ENCODE measurements around the gene SYT5. TPM values are rescaled to one million over a fixed set of nuclear protein-coding genes. Genes with fewer than 3 reads are reported as not detected.
"Not testable (repeated sequence)": the region's sequence is repeated elsewhere in the genome, so short reads cannot be mapped to it uniquely, and the experiment has no call there.

SYT5 gene
- total and polyA plus RNA-seq, 4 donors = 11.5 to 115 (median 70.5) TPM

GRCh38 chr19:55173186-55173713, 6.8 kb downstream of the SYT5 start:
- H3K4me1 ChIP-seq (ENCODE audit: control insufficient read depth, insufficient read depth, low read length) = peaks cover 31% of the 10 kb centered on the region
- peak overlapping the region; percentile 21 for H3K4me3 ChIP-seq (ENCODE audit: low read depth, low read length)
- peaks cover 26% of the 10 kb centered on the region for H3K36me3 ChIP-seq (ENCODE audit: control insufficient read depth, insufficient read depth, low read length)
- DNase-seq (ENCODE audit: low read depth in 4 of 6, low spot score in 6 of 6) = no peak
- H3K9me3 ChIP-seq (ENCODE audit: control insufficient read depth, insufficient read depth, low read length) = no peaks in the 10 kb centered on the region
- H3K27ac ChIP-seq (ENCODE audit: low read depth, low read length) = no peak overlapping the region
- 10% methylated on average over 32 of the region's 32 CpGs for WGBS (ENCODE audit: insufficient coverage)
- H3K27me3 ChIP-seq (ENCODE audit: control insufficient read depth, insufficient read depth, low read length) = peaks cover 41% of the 10 kb centered on the region

GRCh38 chr19:55172741-55173140, 7.3 kb downstream of the SYT5 start:
- WGBS (ENCODE audit: insufficient coverage) = 18% methylated on average over 9 of the region's 12 CpGs
- peaks cover 26% of the 10 kb centered on the region for H3K4me1 ChIP-seq (ENCODE audit: control insufficient read depth, insufficient read depth, low read length)
- no peak overlapping the region for H3K27ac ChIP-seq (ENCODE audit: low read depth, low read length)
- peaks cover 21% of the 10 kb centered on the region for H3K36me3 ChIP-seq (ENCODE audit: control insufficient read depth, insufficient read depth, low read length)
- H3K27me3 ChIP-seq (ENCODE audit: control insufficient read depth, insufficient read depth, low read length) = peaks cover 42% of the 10 kb centered on the region
- DNase-seq (ENCODE audit: low read depth in 4 of 6, low spot score in 6 of 6) = no peak
- H3K9me3 ChIP-seq (ENCODE audit: control insufficient read depth, insufficient read depth, low read length) = no peaks in the 10 kb centered on the region
- no peak overlapping the region for H3K4me3 ChIP-seq (ENCODE audit: low read depth, low read length)

GRCh38 chr19:55172318-55172717, 7.8 kb downstream of the SYT5 start:
- H3K9me3 ChIP-seq (ENCODE audit: control insufficient read depth, insufficient read depth, low read length); H3K27ac ChIP-seq (ENCODE audit: low read depth, low read length); H3K4me3 ChIP-seq (ENCODE audit: low read depth, low read length); DNase-seq (ENCODE audit: low read depth in 4 of 6, low spot score in 6 of 6): not testable (repeated sequence)
- peaks cover 46% of the 10 kb centered on the region for H3K27me3 ChIP-seq (ENCODE audit: control insufficient read depth, insufficient read depth, low read length)
- peaks cover 17% of the 10 kb centered on the region for H3K36me3 ChIP-seq (ENCODE audit: control insufficient read depth, insufficient read depth, low read length)
- peaks cover 30% of the 10 kb centered on the region for H3K4me1 ChIP-seq (ENCODE audit: control insufficient read depth, insufficient read depth, low read length)
- WGBS (ENCODE audit: insufficient coverage) = 49% methylated on average over 4 of the region's 9 CpGs

- whole genome bisulfite sequencing (ENCODE audit: insufficient coverage) = no CpG with 5 or more reads among the region's 5 CpGs
- H3K27me3 ChIP-seq (ENCODE audit: control insufficient read depth, insufficient read depth, low read length) = peaks cover 53% of the 10 kb centered on the region
- H3K4me1 ChIP-seq (ENCODE audit: control insufficient read depth, insufficient read depth, low read length) = peaks cover 38% of the 10 kb centered on the region
- H3K36me3 ChIP-seq (ENCODE audit: control insufficient read depth, insufficient read depth, low read length) = peaks cover 13% of the 10 kb centered on the region
- no peak for DNase-seq (ENCODE audit: low read depth in 4 of 6, low spot score in 6 of 6)
- H3K27ac ChIP-seq (ENCODE audit: low read depth, low read length) = no peak overlapping the region
- no peak overlapping the region for H3K4me3 ChIP-seq (ENCODE audit: low read depth, low read length)
- H3K9me3 ChIP-seq (ENCODE audit: control insufficient read depth, insufficient read depth, low read length) = no peaks in the 10 kb centered on the region
Observed at GRCh38 chr19:55171440-55171839, 8.6 kb downstream of the SYT5 start.

- DNase-seq (ENCODE audit: low read depth in 4 of 6, low spot score in 6 of 6) = no peak
- peaks cover 37% of the 10 kb centered on the region for H3K4me1 ChIP-seq (ENCODE audit: control insufficient read depth, insufficient read depth, low read length)
- 75% methylated on average over 3 of the region's 4 CpGs for WGBS (ENCODE audit: insufficient coverage)
- H3K27me3 ChIP-seq (ENCODE audit: control insufficient read depth, insufficient read depth, low read length) = peaks cover 39% of the 10 kb centered on the region
- H3K4me3 ChIP-seq (ENCODE audit: low read depth, low read length) = no peak overlapping the region
- no peak overlapping the region for H3K27ac ChIP-seq (ENCODE audit: low read depth, low read length)
- H3K36me3 ChIP-seq (ENCODE audit: control insufficient read depth, insufficient read depth, low read length) = peaks cover 8% of the 10 kb centered on the region
- H3K9me3 ChIP-seq (ENCODE audit: control insufficient read depth, insufficient read depth, low read length) = no peaks in the 10 kb centered on the region
Observed at GRCh38 chr19:55169136-55169535, 11.0 kb downstream of the SYT5 start.

GRCh38 chr19:55166530-55167268, 13.4 kb downstream of the SYT5 start, which contains the start of gene DNAAF3:
Gene DNAAF3, minus strand, starts transcription at chr19:55166613. Its CDS starts 200 bp downstream, at chr19:55166413.
- Histone ChIP-seq H3K27me3 (ENCODE audit: control insufficient read depth, insufficient read depth, low read length) (peaks cover 36% of the 10 kb centered on the region), H3K36me3 (ENCODE audit: control insufficient read depth, insufficient read depth, low read length) (no peaks in the 10 kb centered on the region), H3K4me1 (ENCODE audit: control insufficient read depth, insufficient read depth, low read length) (peaks cover 23% of the 10 kb centered on the region), H3K9me3 (ENCODE audit: control insufficient read depth, insufficient read depth, low read length) (no peaks in the 10 kb centered on the region), H3K4me3 (ENCODE audit: low read depth, low read length) (peak within 1 kb of the TSS; percentile 45), H3K27ac (ENCODE audit: low read depth, low read length) (no peak within 1 kb of the TSS)
- DNase-seq (ENCODE audit: low read depth in 4 of 6, low spot score in 6 of 6) = peak; percentile 78 to 99 (median 88)
- 2% methylated on average over 17 of the region's 33 CpGs for WGBS (ENCODE audit: insufficient coverage)

- DNase-seq (ENCODE audit: low read depth in 4 of 6, low spot score in 6 of 6) = peak in 3 of 6 donors; percentile 28 to 83 (median 74)
- H3K27me3 ChIP-seq (ENCODE audit: control insufficient read depth, insufficient read depth, low read length) = peaks cover 42% of the 10 kb centered on the region
Observed at GRCh38 chr19:55165952-55166529, 14.0 kb downstream of the SYT5 start.

GRCh38 chr19:55161571-55162322, 18.3 kb downstream of the SYT5 start:
- no peaks in the 10 kb centered on the region for H3K9me3 ChIP-seq (ENCODE audit: control insufficient read depth, insufficient read depth, low read length)
- no peak overlapping the region for H3K4me3 ChIP-seq (ENCODE audit: low read depth, low read length)
- peaks cover 19% of the 10 kb centered on the region for H3K4me1 ChIP-seq (ENCODE audit: control insufficient read depth, insufficient read depth, low read length)
- peaks cover 55% of the 10 kb centered on the region for H3K27me3 ChIP-seq (ENCODE audit: control insufficient read depth, insufficient read depth, low read length)
- 15% methylated on average over 50 of the region's 61 CpGs for WGBS (ENCODE audit: insufficient coverage)
- no peak for DNase-seq (ENCODE audit: low read depth in 4 of 6, low spot score in 6 of 6)
- H3K36me3 ChIP-seq (ENCODE audit: control insufficient read depth, insufficient read depth, low read length) = no peaks in the 10 kb centered on the region
- H3K27ac ChIP-seq (ENCODE audit: low read depth, low read length) = no peak overlapping the region

More at GRCh38 chr19:55165952-55166529, 14.0 kb downstream of the SYT5 start:
- Histone ChIP-seq H3K4me3 (ENCODE audit: low read depth, low read length) (peak overlapping the region; percentile 45), H3K27ac (ENCODE audit: low read depth, low read length) (no peak overlapping the region), H3K36me3 (ENCODE audit: control insufficient read depth, insufficient read depth, low read length) (no peaks in the 10 kb centered on the region), H3K9me3 (ENCODE audit: control insufficient read depth, insufficient read depth, low read length) (no peaks in the 10 kb centered on the region), H3K4me1 (ENCODE audit: control insufficient read depth, insufficient read depth, low read length) (peaks cover 23% of the 10 kb centered on the region)
- WGBS (ENCODE audit: insufficient coverage) = 3% methylated on average over 29 of the region's 34 CpGs

GRCh38 chr19:55160986-55161365, 19.1 kb downstream of the SYT5 start:
- H3K4me1 ChIP-seq (ENCODE audit: control insufficient read depth, insufficient read depth, low read length) = peaks cover 19% of the 10 kb centered on the region
- no peak for DNase-seq (ENCODE audit: low read depth in 4 of 6, low spot score in 6 of 6)
- no peak overlapping the region for H3K4me3 ChIP-seq (ENCODE audit: low read depth, low read length)
- H3K36me3 ChIP-seq (ENCODE audit: control insufficient read depth, insufficient read depth, low read length) = no peaks in the 10 kb centered on the region
- 7% methylated on average over 31 of the region's 32 CpGs for WGBS (ENCODE audit: insufficient coverage)
- no peak overlapping the region for H3K27ac ChIP-seq (ENCODE audit: low read depth, low read length)
- H3K27me3 ChIP-seq (ENCODE audit: control insufficient read depth, insufficient read depth, low read length) = peaks cover 58% of the 10 kb centered on the region
- H3K9me3 ChIP-seq (ENCODE audit: control insufficient read depth, insufficient read depth, low read length) = no peaks in the 10 kb centered on the region
